ENCODE results near the gene WBP1L.

GRCh38 chr10:102856758-102857424 lies 113.1 kb downstream of the WBP1L start:
- TF ChIP-seq CTCF (IDR thresholded peaks at IDR 0.05; ENCODE audit: insufficient read depth, low read length, poor library complexity, severe bottlenecking): no peak
- TF ChIP-seq EZH2phosphoT487 (conservative IDR thresholded peaks at IDR 0.05; ENCODE audit: low read length): no peak

Data from SU-DHL-6 (cell line).